ENCODE measurements around the gene ZFP91. TPM values are rescaled to one million over a fixed set of nuclear protein-coding genes. Genes with fewer than 3 reads are reported as not detected.
A peak's percentile ranks its signal among the peaks of the same experiment; 100 is the strongest.

ZFP91 gene
- polyA plus RNA-seq, 4 donors: 56.2 to 63.4 (median 60.3) TPM

DNA sequence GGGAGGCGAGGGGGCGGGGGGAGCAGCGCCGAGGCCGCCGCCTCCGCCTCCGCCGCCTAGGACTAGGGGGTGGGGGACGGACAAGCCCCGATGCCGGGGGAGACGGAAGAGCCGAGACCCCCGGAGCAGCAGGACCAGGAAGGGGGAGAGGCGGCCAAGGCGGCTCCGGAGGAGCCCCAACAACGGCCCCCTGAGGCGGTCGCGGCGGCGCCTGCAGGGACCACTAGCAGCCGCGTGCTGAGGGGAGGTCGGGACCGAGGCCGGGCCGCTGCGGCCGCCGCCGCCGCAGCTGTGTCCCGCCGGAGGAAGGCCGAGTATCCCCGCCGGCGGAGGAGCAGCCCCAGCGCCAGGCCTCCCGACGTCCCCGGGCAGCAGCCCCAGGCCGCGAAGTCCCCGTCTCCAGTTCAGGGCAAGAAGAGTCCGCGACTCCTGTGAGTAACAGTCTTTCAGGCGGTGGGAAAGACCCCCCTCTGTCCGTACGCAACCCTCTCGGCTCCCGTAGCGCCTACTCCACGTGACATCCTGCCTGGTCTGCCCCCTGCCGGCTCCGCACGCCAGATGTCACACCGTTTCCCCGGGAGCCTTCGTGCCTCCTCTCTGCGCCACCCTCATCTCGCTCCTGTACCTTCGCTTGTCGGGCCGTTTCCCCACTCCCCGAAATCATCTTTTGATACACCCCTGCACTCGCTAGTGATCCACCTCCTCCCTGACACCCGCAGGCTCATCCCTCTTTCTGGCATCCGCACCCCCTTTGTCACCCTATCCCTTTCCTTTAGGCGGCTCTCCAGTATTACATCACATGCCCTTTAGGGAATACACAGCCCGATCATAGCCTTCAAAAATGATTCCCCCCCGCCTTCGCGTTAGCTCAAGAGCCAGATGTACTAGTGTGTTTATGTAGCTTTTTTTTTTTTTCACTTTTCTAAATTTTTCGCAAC lies 598 bp downstream of the ZFP91 start:
- peak; percentile 81 to 90 (median 84) for DNase-seq (ENCODE audit: low read depth in 4 of 4, low spot score in 2 of 4)

DNA sequence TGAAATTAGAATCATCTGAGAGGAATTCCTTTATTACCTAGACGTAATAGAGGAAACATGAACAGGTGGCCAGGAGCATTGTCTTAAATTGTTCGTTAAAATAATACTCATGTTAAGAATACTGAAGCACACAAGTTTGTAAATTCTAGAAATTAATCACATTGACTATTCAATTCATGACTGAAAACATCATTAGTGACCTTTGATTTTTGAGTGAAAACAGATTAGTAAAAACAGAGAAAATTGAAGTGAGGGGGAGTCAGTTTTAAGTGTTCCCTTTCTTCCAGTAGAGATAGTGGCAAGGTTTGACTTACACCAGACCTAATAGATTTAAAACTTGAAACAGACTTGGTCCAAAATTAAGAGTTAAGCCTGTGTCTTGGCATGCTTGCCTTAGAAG lies 1.4 kb downstream of the ZFP91 start:
- DNase-seq (ENCODE audit: low read depth in 4 of 4, low spot score in 2 of 4): no peak

DNA sequence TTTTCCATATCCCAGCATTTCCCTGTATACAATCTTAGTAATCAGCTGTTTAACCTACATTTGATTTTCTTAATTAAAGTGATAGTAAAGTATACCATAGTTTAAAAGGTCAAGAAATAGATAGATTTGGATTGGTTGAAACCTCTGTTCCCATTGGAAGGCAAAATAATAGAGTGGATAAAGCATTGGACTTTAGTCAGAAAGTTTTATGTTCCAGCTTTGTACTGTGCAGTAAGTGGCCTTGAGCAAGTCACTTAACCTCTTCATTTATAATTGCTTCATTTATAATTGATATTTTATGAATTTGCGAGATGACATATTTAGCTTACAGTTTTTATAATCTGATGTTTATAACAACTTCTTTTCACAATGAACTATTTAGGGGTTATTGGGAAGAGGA lies 3.6 kb downstream of the ZFP91 start:
- no peak for DNase-seq (ENCODE audit: low read depth in 4 of 4, low spot score in 2 of 4)

DNA sequence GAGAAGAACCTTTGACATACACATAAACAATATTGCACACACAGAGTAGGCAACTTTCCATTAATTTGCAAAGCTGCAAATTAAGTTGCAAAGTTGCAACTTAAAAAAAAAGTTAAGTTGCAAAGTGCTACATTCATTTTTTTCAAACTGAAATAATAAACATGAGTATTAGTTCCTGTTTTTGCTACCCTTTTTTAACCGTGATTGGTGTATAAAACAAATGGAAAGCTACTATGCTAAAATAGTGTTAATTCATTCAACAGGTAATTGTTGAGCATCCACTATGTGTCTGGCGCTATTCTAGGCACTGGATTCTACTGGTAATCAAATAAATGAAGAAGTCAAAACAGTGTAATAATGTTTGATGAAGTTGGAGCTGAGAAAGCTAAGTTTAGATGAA lies 8.1 kb downstream of the ZFP91 start:
- DNase-seq (ENCODE audit: low read depth in 4 of 4, low spot score in 2 of 4): no peak

DNA sequence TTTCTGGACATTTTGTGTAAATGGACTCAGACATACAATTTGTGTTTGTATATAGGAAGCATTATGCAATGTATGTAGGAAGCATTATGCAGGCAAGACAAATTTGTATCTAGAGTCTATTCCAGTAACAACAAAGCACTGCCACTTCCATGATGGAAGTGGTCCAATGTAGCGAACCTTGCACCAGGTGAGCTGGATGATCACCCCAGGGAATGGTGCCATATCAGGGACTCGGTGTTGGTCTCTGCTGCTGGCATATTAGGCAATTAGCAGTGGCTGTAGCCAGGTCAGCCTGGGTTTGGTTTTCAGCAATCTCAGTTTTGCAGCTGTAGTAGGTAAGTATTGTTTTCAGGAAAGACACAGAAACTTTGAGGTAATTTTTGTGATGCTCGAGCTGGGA lies 12.8 kb downstream of the ZFP91 start:
- DNase-seq (ENCODE audit: low read depth in 4 of 4, low spot score in 2 of 4): no peak

DNA sequence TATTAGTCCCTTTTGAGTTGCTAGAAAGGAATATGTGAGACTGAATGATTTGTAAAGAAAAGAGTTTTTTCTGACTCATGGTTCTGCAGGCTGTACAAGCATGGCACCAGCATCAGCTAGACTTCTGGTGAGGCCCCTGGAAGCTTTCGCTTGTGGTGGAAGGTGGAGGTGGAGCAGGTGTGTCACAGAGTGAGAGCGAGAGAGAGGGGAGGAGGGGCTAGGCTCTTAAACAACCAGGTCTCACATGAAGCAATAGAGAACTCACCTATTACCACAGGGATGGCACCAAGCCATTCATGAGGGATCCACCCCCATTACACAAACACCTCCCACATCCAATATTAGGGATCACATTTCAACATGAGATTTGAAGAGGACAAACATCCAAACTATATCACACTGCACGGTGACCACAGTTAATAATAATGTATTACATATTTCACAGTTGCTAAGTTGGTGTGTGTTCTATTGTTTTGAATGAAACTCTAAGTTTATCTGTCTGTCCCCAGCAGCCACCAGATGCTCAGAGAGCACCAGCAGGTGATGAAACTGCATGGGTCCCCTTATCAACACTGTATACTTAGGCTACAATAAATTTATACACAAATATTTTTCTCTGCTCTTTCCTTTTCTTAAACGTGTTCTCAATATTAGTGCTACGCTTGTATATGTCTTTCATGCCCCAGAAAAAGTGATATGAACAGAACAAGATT lies 14.1 kb downstream of the ZFP91 start:
- DNase-seq (ENCODE audit: low read depth in 4 of 4, low spot score in 2 of 4): no peak

DNA sequence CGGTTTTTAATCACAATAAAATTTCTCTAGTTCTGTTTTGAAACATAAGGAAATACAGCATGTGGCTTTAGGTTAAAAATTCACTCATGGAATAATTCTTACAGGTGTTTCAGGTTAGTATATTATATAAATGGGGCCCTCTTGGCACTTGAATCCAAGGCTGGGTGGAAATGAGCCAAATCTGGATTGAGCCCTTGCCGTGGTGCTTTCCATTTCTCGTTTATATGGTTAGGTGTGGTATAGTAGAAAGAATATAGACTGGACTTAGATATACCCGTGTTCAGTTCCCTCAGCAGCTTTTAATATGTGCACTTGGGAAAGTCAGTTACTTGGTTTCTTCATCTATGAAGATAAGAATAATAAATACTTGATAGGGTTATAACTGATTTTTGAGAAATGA lies 16.0 kb downstream of the ZFP91 start:
- DNase-seq (ENCODE audit: low read depth in 4 of 4, low spot score in 2 of 4): no peak

DNA sequence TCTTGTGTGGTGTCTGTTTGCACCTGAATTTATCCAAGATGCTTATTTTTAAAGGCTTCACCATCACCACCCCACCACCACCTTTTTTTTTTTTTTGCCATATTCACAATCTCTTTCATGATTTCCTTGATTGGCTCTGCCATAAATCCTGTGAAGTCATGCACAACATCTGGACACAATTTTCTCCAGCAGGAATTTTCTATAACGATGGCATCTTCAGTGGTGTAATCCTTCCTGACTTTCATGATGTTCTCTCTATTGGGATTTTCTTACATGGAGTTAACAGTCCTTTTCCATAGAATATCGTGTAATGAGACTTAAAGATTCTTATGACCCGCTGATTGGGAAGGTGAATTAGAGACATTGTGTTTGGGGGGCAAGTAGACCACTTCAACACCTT lies 17.8 kb downstream of the ZFP91 start:
- DNase-seq (ENCODE audit: low read depth in 4 of 4, low spot score in 2 of 4): no peak

DNA sequence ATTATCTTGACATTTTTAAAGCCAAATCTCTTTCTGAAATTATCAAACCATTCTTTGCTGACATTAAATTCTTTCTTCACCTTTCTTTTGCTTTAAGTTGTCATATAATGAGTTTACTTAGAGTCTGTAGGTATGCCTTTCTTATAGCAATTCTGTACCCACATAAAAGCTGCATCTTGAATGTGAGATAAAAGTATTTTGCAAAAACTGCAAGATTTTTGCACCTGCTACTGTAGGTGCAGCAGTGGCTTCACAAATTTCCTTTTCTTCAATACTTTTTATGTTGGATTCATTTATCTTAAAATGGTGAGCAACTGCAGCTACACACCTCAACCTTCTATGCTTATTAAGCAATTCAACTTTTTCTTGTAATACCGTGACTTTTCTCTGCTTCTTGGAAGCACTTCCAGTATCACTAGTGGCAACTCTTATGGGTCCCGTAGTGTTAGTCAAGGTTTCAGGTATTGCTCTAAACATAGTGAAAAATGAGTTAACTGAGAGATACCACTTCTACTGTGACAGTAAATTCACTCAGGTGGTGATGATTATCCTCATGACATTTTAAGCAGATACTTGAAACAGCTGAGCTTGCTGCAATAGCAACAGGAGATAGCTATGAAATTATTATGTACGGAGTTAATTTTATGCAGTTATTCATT lies 18.8 kb downstream of the ZFP91 start:
- no peak for DNase-seq (ENCODE audit: low read depth in 4 of 4, low spot score in 2 of 4)

DNA sequence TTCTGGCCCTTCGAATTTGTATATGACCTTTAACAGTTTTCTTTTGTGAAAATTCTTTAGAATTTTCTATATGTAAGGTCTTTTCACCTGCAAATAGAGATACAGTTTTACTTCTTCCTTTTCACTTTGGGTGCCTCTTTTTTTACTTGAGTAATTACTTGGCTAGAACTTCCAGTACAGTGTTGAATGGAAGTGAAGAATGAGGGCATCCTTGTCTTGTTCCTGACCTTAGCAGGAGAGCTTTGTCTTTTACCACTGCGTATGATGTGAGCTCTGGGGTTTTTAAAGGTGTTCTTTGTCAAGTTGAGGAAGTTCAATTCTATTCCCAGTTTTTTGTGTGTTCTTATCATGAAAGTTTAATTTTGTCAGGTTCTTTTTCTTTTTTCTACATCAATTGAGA lies 21.6 kb downstream of the ZFP91 start:
- DNase-seq (ENCODE audit: low read depth in 4 of 4, low spot score in 2 of 4): no peak

DNA sequence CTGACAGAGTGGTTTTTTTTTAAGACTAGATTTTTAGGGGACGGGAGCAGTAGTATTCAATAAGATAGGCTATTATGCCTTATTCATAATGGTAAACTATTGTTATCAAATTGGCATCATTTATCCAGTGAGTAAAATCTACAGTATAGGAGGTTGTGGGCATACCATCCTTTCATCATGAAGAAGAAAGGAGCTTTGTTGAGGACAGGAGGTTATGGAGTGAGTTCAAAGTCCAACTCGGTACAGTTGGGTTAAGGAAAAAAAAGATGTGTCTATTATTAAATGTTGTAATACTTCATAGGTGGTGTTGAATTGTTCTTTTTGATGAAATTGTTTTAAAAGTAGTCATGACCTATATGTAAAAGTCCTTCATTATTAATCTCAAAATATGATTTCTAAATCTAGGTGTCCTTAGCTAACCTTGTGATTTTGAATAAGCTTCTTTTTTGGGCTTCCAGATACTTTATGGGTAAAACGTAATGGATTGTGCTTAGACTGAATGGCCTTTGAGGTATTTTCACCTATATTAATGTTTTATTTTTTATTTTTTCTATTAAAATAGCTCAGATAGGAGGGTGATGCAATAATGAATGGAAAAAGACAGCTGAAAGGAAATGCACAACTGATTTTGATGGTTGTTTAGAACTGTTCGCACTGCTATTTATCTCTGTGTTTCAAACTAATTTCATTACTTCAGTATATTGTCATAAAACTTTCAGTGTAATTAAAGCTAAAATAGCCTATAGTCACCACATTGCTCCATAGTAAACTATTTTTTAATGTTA lies 28.3 kb downstream of the ZFP91 start:
- no peak for DNase-seq (ENCODE audit: low read depth in 4 of 4, low spot score in 2 of 4)

DNA sequence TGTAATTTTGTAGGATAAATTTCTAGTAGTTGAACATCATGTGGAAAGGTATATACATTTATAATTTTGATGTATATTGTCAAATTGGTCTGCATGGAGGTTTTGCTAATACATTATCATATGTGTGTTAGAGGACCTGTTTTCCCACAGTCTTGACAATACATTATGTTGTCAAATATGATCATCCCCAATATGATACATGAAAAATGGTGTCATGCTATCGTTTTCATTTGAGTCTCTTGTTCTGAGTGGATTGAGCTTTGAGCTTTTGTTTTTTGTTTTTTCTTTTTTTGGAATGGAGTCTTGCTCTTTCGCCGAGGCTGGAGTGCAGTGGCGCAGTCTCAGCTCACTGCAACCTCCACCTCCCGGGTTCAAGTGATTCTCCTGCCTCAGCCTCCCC lies 29.5 kb downstream of the ZFP91 start:
- no peak for DNase-seq (ENCODE audit: low read depth in 4 of 4, low spot score in 2 of 4)

DNA sequence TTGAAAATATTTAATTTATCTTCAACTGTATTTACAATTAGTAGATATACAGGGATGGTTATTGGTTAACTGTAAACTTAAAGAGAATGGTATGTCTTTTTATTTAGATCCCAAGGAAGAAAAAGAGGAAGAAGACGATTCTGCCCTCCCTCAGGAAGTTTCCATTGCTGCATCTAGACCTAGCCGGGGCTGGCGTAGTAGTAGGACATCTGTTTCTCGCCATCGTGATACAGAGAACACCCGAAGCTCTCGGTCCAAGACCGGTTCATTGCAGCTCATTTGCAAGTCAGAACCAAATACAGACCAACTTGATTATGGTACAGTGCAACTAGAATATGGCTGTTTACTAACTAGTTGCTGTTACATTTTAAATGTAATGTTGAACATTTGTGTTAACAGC lies 30.9 kb downstream of the ZFP91 start:
- no peak for DNase-seq (ENCODE audit: low read depth in 4 of 4, low spot score in 2 of 4)

DNA sequence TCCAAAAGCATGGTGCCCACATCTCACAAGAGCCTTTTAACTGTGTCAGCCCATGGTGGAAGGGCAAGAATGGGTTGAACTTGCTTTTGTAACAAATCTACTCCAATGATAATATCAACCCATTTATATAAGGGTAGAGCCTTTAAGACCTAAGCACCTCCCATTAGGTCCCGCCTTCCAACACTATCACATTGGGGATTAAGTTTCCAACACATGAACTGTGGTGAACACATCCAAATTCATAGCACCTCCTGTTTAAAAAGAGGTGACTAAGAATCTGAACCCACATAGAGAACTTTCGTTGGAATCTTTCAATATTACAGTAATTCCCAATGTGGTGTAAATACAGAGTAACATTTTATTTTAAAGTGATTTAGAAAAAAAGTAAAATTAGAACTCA lies 34.4 kb downstream of the ZFP91 start:
- no peak for DNase-seq (ENCODE audit: low read depth in 4 of 4, low spot score in 2 of 4)

DNA sequence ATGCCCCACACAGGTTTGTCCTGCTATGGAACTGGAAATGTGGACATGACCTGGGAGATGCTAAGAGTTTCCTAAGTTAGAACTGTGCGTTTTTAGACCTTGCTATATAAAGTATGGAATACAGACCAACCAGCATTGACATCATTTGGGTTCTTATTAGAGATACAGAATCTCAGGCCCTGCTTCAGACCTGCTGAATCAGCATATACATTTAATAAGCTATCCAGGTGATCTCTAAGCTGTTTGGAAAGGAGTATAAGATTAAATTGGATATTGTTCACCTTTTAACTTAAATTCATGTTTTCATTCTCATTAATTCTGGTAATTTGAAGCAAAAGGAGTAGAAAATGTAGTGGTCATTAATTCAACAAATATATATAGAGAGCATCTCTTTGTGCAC lies 36.7 kb downstream of the ZFP91 start:
- DNase-seq (ENCODE audit: low read depth in 4 of 4, low spot score in 2 of 4): no peak

DNA sequence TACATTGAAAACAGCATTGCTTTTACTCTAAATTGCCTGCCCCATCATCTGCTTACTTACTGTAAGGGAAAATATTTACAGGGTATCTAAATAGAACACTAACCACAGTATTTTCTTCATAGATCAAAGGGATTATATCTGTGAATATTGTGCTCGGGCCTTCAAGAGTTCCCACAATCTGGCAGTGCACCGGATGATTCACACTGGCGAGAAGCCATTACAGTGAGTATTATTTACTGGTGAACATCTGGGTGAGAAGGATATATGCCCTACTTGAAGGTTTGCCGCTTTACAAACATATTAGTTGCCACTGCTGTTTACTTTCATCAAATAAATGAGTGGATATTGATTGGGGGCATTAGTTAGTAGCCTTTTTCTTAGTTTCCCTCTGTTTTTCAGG lies 37.7 kb downstream of the ZFP91 start:
- DNase-seq (ENCODE audit: low read depth in 4 of 4, low spot score in 2 of 4): no peak

DNA sequence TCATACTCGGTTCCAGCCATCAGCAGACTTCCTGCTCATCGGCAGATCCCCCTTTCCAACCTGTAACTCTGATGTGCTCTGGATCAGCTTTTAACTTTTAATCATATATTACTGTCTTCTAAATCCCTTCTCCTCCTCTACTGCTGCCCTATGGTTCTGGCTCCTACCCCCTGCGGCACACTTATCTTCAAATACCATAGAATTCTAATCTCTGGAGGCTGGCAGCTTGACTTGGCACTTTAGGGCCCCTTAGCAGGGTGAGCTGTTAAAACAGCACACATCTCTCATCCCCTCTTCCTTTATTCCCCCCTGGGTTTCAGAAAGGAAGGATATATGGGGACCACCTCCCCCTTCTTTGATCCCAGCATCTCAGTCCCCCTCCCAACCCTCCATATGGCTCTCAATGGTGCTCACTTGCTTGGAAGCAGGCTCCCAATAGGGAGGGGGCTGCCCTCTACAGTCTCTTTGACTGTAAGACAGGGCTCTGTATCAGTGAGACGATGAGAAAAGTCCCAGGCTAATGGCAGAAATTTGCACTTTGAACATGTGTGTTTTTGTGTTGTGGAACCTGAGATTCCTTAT lies 39.2 kb downstream of the ZFP91 start:
- no peak for DNase-seq (ENCODE audit: low read depth in 4 of 4, low spot score in 2 of 4)

DNA sequence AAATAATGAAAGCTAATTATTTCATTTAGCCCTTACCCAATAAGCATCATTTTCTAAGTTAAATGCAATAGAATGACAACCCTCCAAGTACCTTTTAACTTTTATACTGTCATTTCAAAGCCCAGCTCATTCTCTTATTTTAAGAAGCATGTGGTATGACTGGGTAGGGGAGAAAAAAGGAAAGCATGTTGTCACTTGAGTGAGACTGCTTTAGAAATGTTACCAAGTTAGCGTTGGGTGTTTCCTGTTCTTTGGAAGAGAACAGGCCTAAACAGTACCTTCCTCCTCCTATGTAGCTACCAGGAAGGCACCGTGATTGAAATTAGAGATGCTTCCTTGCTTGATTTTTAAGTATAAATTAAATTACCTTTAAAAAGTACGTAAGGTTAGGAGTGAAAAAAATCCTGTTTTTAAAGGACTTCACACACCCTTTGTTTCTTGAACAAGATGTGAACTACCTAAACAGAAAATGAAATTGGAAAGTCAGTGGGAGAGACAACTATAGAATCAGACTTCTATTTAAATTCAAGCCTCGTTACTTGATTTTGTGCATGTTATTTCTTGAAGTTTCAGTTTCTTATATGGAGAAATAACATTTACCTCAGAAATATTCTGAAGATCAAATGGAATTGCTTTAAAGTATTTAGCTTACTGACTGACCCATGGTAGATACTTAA lies 42.9 kb downstream of the ZFP91 start:
- DNase-seq (ENCODE audit: low read depth in 4 of 4, low spot score in 2 of 4): no peak

DNA sequence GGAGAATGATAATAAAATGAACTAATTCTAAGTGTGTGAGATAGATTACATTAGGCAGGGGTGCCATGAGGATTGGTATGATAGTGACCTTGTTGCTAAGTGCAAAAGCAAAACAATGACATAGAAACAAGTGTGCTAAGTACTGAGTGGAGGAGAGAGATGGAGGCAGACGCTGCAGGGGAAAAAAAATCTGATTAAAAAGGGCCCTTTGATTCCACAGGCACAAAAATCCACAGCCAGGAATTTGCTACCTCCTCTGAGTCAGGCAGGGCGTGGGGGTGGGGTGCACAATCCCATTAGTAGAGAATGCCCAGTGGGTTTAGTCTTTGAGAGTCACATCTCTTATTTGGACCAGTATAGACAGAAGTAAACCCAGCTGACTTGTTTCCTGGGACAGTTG lies 43.5 kb downstream of the ZFP91 start, which contains the start of gene CNTF:
TSS of gene CNTF (plus strand) at position 322 of the 400 bp plus-strand sequence. CDS start 88 bp downstream, outside the sequence.
- no peak for DNase-seq (ENCODE audit: low read depth in 4 of 4, low spot score in 2 of 4)

DNA sequence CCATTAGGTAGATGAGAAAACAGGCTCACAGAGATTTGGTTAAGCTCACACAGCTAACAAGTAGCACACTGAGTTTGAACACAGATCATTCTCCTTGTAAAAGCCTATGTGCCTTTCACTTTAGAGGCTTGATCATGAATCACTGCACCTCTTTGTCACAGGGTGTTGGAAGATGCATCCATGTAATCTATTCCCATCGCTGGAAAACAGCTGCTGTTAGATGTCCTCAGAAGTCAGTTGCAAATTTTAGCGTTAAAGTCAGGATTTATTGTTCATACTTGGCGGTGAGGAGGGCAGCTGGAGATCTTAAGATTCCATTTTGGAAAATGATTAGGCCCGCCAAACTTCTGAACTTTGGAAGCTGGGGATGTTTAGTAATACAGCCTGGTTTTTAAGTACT lies 46.2 kb downstream of the ZFP91 start:
- DNase-seq (ENCODE audit: low read depth in 4 of 4, low spot score in 2 of 4): no peak

Measured in left renal cortex interstitium (tissue), 4 donors.